DOHH2 (cell line): ENCODE measurements around the gene SPRR4.

Experiments used
- EZH2phosphoT487 ChIP-seq: fragments of 200-600 bp; sonication (generic); IDR thresholded peaks from 2 replicates; pipeline ENCODE4 v1.6.1; 2017; ENCODE audit warnings: borderline replicate concordance, mild to moderate bottlenecking, antibody characterized with exemption, low read length, moderate library complexity, mixed read lengths
- TF ChIP-seq, protein P1 (sequence below): fragments of 200-600 bp; sonication (generic); IDR thresholded peaks from one replicate; pipeline ENCODE4 v1.5.1; 2014; ENCODE audit warnings: antibody characterized with exemption, mild to moderate bottlenecking, low read depth, low read length; ENCODE audit not compliant: poor library complexity, severe bottlenecking

DNA sequence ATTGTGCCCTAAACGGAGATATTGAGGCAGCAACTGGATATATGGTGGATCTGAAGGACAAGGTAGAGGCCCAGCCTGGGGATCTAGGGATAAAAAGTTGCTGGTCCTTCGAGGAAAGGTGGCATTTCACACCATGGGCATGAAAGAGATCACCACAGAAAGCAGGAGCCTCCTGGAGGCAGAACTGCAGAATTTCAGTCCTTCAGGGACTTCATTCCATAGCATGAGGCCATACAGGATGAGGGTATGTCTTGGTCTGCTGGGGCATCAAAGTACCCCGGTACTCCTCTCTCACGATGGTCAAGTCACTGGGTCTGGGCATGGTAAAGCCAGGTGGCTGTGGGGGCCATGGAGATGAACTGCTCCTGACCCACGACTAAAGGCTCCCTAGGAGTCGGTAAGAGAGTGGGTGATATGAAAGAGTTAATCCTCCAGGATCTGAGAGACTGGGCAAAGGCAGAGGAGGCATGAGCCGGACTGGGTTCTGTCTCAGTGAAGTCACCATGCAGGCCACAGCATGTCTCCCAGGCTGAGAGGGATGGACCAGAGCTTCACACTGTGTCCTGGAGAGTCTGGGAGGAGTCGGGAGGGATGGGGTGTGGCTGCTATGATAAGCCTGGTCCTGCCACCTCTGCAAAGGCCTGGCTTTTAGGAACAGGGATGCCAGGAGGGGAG lies 29.3 kb upstream of the SPRR4 start:
- TF ChIP-seq, protein P1, sequence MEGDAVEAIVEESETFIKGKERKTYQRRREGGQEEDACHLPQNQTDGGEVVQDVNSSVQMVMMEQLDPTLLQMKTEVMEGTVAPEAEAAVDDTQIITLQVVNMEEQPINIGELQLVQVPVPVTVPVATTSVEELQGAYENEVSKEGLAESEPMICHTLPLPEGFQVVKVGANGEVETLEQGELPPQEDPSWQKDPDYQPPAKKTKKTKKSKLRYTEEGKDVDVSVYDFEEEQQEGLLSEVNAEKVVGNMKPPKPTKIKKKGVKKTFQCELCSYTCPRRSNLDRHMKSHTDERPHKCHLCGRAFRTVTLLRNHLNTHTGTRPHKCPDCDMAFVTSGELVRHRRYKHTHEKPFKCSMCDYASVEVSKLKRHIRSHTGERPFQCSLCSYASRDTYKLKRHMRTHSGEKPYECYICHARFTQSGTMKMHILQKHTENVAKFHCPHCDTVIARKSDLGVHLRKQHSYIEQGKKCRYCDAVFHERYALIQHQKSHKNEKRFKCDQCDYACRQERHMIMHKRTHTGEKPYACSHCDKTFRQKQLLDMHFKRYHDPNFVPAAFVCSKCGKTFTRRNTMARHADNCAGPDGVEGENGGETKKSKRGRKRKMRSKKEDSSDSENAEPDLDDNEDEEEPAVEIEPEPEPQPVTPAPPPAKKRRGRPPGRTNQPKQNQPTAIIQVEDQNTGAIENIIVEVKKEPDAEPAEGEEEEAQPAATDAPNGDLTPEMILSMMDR: no peak
- TF ChIP-seq EZH2phosphoT487: no peak
